DOHH2 (cell line): ENCODE data around the gene NUP98.
"Not testable (repeated sequence)": the region's sequence is repeated elsewhere in the genome, so short reads cannot be mapped to it uniquely, and the experiment has no call there.

Source experiments
- H3F3A ChIP-seq: fragments of 200-600 bp; sonication (generic), shearing (Covaris generic); 2 replicates; pipeline ENCODE4 v1.6.0; 2016; ENCODE audit warnings: antibody characterized with exemption, mild to moderate bottlenecking; ENCODE audit not compliant: control insufficient read depth, insufficient read depth
- H3K27ac ChIP-seq: fragments of 200-600 bp; sonication (generic); 2 replicates; pipeline ENCODE4 v1.5.1; 2014; ENCODE audit warnings: low read depth, mild to moderate bottlenecking, low read length, moderate library complexity
- H3K27me3 ChIP-seq: fragments of 200-600 bp; sonication (generic); 2 replicates; pipeline ENCODE4 v1.6.1; 2014; ENCODE audit warnings: mild to moderate bottlenecking, low read length, mixed read lengths; ENCODE audit not compliant: control insufficient read depth
- H3K36me3 ChIP-seq: fragments of 200-600 bp; sonication (generic); 2 replicates; pipeline ENCODE4 v1.6.1; 2014; ENCODE audit warnings: mild to moderate bottlenecking, low read length, moderate library complexity, mixed read lengths; ENCODE audit not compliant: control insufficient read depth
- H3K4me1 ChIP-seq: fragments of 200-600 bp; sonication (generic); 2 replicates; pipeline ENCODE4 v1.6.1; 2014; ENCODE audit warnings: mild to moderate bottlenecking, low read length, mixed read lengths; ENCODE audit not compliant: control insufficient read depth
- H3K4me2 ChIP-seq: fragments of 200-600 bp; sonication (generic); 2 replicates; pipeline ENCODE4 v1.6.0; 2014; ENCODE audit warnings: mild to moderate bottlenecking, low read length, moderate library complexity
- H3K4me3 ChIP-seq: fragments of 200-600 bp; sonication (generic); 2 replicates; pipeline ENCODE4 v1.5.1; 2014; ENCODE audit warnings: mild to moderate bottlenecking, low read length, mixed read lengths
- H3K79me2 ChIP-seq: fragments of 200-600 bp; sonication (generic); 2 replicates; pipeline ENCODE4 v1.6.1; 2014; ENCODE audit warnings: mild to moderate bottlenecking, low read length, mixed read lengths; ENCODE audit not compliant: control insufficient read depth
- H3K9me2 ChIP-seq: fragments of 200-600 bp; sonication (generic); replicated peaks from 2 replicates; pipeline ENCODE4 v1.6.1; 2014; ENCODE audit warnings: mild to moderate bottlenecking, low read length, mixed read lengths; ENCODE audit not compliant: control insufficient read depth
- H3K9me3 ChIP-seq: fragments of 200-600 bp; sonication (generic); 2 replicates; pipeline ENCODE4 v1.6.1; 2014; ENCODE audit warnings: antibody characterized with exemption, low read length, mixed read lengths; ENCODE audit not compliant: control insufficient read depth, insufficient read depth
- H4K20me1 ChIP-seq: fragments of 200-600 bp; sonication (generic); 2 replicates; pipeline ENCODE4 v1.6.0; 2014; ENCODE audit warnings: low read depth, mild to moderate bottlenecking, antibody characterized with exemption, low read length, moderate library complexity; ENCODE audit not compliant: control insufficient read depth, insufficient read depth
- CTCF ChIP-seq: fragments of 200-600 bp; sonication (generic); IDR thresholded peaks from one replicate; pipeline ENCODE4 v1.5.1; 2014; ENCODE audit warnings: antibody characterized with exemption, mild to moderate bottlenecking, low read depth, low read length; ENCODE audit not compliant: poor library complexity, severe bottlenecking
- EZH2phosphoT487 ChIP-seq: fragments of 200-600 bp; sonication (generic); IDR thresholded peaks from 2 replicates; pipeline ENCODE4 v1.6.1; 2017; ENCODE audit warnings: borderline replicate concordance, mild to moderate bottlenecking, antibody characterized with exemption, low read length, moderate library complexity, mixed read lengths

The NUP98 gene

GRCh38 chr11:3775736-3776406, 21.5 kb downstream of the NUP98 start:
- Histone ChIP-seq H3K79me2 (peaks cover 24% of the 10 kb centered on the region), H3K4me2 (no peak overlapping the region), H3F3A (no peaks in the 10 kb centered on the region; the same call in 1 of the 2 replicates), H3K36me3 (peaks cover 87% of the 10 kb centered on the region), H3K9me2 (no peaks in the 10 kb centered on the region), H3K4me1 (no peaks in the 10 kb centered on the region), H3K27me3 (no peaks in the 10 kb centered on the region), H3K4me3 (no peak overlapping the region), H3K9me3 (no peaks in the 10 kb centered on the region), H3K27ac (no peak overlapping the region), H4K20me1 (no peaks in the 10 kb centered on the region)
- TF ChIP-seq EZH2phosphoT487, result no peak
- TF ChIP-seq CTCF, result no peak

- Histone ChIP-seq H3K4me2 (no peak overlapping the region), H3K4me1 (no peaks in the 10 kb centered on the region), H3K27ac (no peak overlapping the region), H3K9me3 (no peaks in the 10 kb centered on the region), H3K9me2 (no peaks in the 10 kb centered on the region), H3K79me2 (peaks cover 12% of the 10 kb centered on the region), H3K27me3 (no peaks in the 10 kb centered on the region), H3K36me3 (peaks cover 90% of the 10 kb centered on the region), H3K4me3 (no peak overlapping the region), H3F3A (no peaks in the 10 kb centered on the region; the same call in 1 of the 2 replicates), H4K20me1 (no peaks in the 10 kb centered on the region)
- TF ChIP-seq CTCF (no peak), EZH2phosphoT487 (no peak)
Observed at GRCh38 chr11:3773180-3773579, 24.2 kb downstream of the NUP98 start.

GRCh38 chr11:3767536-3767935, 29.8 kb downstream of the NUP98 start:
- Histone ChIP-seq H3K27ac (no peak overlapping the region), H3F3A (no peaks in the 10 kb centered on the region), H3K9me2 (no peaks in the 10 kb centered on the region), H3K79me2 (0 out of 2 replicates have a peak, but pooled peaks cover 3% of the 10 kb centered on the region), H4K20me1 (no peaks in the 10 kb centered on the region), H3K27me3 (no peaks in the 10 kb centered on the region), H3K4me2 (no peak overlapping the region), H3K36me3 (peaks cover 99% of the 10 kb centered on the region), H3K4me1 (no peaks in the 10 kb centered on the region), H3K9me3 (no peaks in the 10 kb centered on the region), H3K4me3 (no peak overlapping the region)
- TF ChIP-seq EZH2phosphoT487 (no peak), CTCF (no peak)

- H3K4me2 ChIP-seq, H3K27me3 ChIP-seq, H3K9me2 ChIP-seq, H3K4me1 ChIP-seq, H3K9me3 ChIP-seq, H4K20me1 ChIP-seq, H3K4me3 ChIP-seq, H3K27ac ChIP-seq, H3F3A ChIP-seq, H3K79me2 ChIP-seq: not testable (repeated sequence)
- H3K36me3 ChIP-seq, result peaks cover 99% of the 10 kb centered on the region
Observed at GRCh38 chr11:3766836-3767235, 30.5 kb downstream of the NUP98 start.
